Peyer's patch (tissue), 4 donors: Measurements from ENCODE around the gene COX7A2L.

Experiments used
- CTCF ChIP-seq, 6 experiments: fragments of 450-650 bp in 4 of 6; fragments of 200-600 bp in 2 of 6; sonication (generic) in 1 of 6; IDR thresholded peaks; one replicate each; pipeline ENCODE4 v1.5.1; 2017 to 2019; ENCODE audit warnings: antibody characterized with exemption in 6 of 6, mild to moderate bottlenecking in 3 of 6, moderate library complexity in 1 of 6
- POLR2A ChIP-seq, 2 donors: fragments of 450-650 bp; IDR thresholded peaks; one replicate each; pipeline ENCODE4 v1.5.1; 2017; ENCODE audit warnings: antibody characterized with exemption in 2 of 2, mild to moderate bottlenecking in 2 of 2, moderate library complexity in 2 of 2

GRCh38 chr2:42361728-42362283, 789 bp upstream of the COX7A2L start:
- TF ChIP-seq CTCF (IDR thresholded peaks at IDR 0.05) (peak in 2 of 6 experiments; percentile 4 to 12), POLR2A (IDR thresholded peaks at IDR 0.05) (peak in 1 of 2 donors; percentile 27)
